Parathyroid adenoma (tissue), 2 donors: ENCODE results near the gene ARFGAP3.

Source experiments
- H2AFZ ChIP-seq: fragments of 300-600 bp; sonication (generic); one replicate; pipeline ENCODE4 v1.7.0; 2017; ENCODE audit warnings: antibody characterized with exemption, mild to moderate bottlenecking
- H3K27ac ChIP-seq: fragments of 300-600 bp; sonication (generic); one replicate; pipeline ENCODE4 v1.7.0; 2017
- H3K27me3 ChIP-seq: fragments of 300-600 bp; sonication (generic); one replicate; pipeline ENCODE4 v1.7.0; 2017; ENCODE audit warnings: low read length; ENCODE audit not compliant: control insufficient read depth, insufficient read depth
- H3K36me3 ChIP-seq: fragments of 300-600 bp; sonication (generic); one replicate; pipeline ENCODE4 v1.7.0; 2017; ENCODE audit warnings: low read length; ENCODE audit not compliant: control insufficient read depth, insufficient read depth
- H3K4me1 ChIP-seq: fragments of 300-600 bp; sonication (generic); one replicate; pipeline ENCODE4 v1.7.0; 2017; ENCODE audit warnings: control low read depth
- H3K4me2 ChIP-seq: fragments of 300-600 bp; sonication (generic); one replicate; pipeline ENCODE4 v1.7.0; 2017; ENCODE audit warnings: low read length
- H3K4me3 ChIP-seq: fragments of 300-600 bp; sonication (generic); one replicate; pipeline ENCODE4 v1.7.0; 2017; ENCODE audit warnings: low read depth, low read length
- H3K79me2 ChIP-seq: fragments of 300-600 bp; sonication (generic); one replicate; pipeline ENCODE4 v1.7.0; 2017; ENCODE audit warnings: control low read depth
- H3K9ac ChIP-seq: fragments of 300-600 bp; sonication (generic); one replicate; pipeline ENCODE4 v1.7.0; 2017; ENCODE audit warnings: mild to moderate bottlenecking
- H3K9me3 ChIP-seq: fragments of 300-600 bp; sonication (generic); one replicate; pipeline ENCODE4 v1.7.0; 2017; ENCODE audit warnings: low read length; ENCODE audit not compliant: control insufficient read depth
- CTCF ChIP-seq: fragments of 300-600 bp; sonication (generic); IDR thresholded peaks from one replicate; pipeline ENCODE4 v1.7.0; 2017; ENCODE audit warnings: antibody characterized with exemption, mild to moderate bottlenecking
- donor health status: primary hyperparathyroidism.

Gene ARFGAP3

GRCh38 chr22:42856179-42856864, 751 bp downstream of the ARFGAP3 start:
- Histone ChIP-seq H3K4me1 (no peaks in the 10 kb centered on the region), H3K79me2 (peaks cover 13% of the 10 kb centered on the region), H3K4me3 (peak overlapping the region; percentile 79), H3K9ac (peak overlapping the region; percentile 37), H3K9me3 (no peaks in the 10 kb centered on the region), H3K4me2 (peak overlapping the region; percentile 97), H3K27me3 (no peaks in the 10 kb centered on the region), H3K27ac (peak overlapping the region; percentile 74), H2AFZ (peak overlapping the region; percentile 77), H3K36me3 (no peaks in the 10 kb centered on the region)
- no peak for TF ChIP-seq CTCF

GRCh38 chr22:42855721-42856120, 1.4 kb downstream of the ARFGAP3 start:
- Histone ChIP-seq H3K9ac (no peak overlapping the region), H3K4me2 (peak overlapping the region; percentile 97), H3K79me2 (peaks cover 17% of the 10 kb centered on the region), H3K36me3 (no peaks in the 10 kb centered on the region), H3K9me3 (no peaks in the 10 kb centered on the region), H2AFZ (no peak overlapping the region), H3K4me1 (no peaks in the 10 kb centered on the region), H3K27me3 (no peaks in the 10 kb centered on the region), H3K27ac (peak overlapping the region; percentile 74), H3K4me3 (peak overlapping the region; percentile 79)
- no peak for TF ChIP-seq CTCF

- Histone ChIP-seq H3K9ac (no peak overlapping the region), H3K27ac (no peak overlapping the region)
These were observed 1.9 kb downstream of the ARFGAP3 start for GRCh38 chr22:42855211-42855610.

GRCh38 chr22:42848941-42849550, 8.0 kb downstream of the ARFGAP3 start:
- TF ChIP-seq CTCF, result no peak
- Histone ChIP-seq H3K9me3 (no peaks in the 10 kb centered on the region), H3K4me1 (no peaks in the 10 kb centered on the region), H3K36me3 (no peaks in the 10 kb centered on the region), H3K79me2 (peaks cover 17% of the 10 kb centered on the region), H3K27ac (no peak overlapping the region), H2AFZ (no peak overlapping the region), H3K4me2 (no peak overlapping the region), H3K27me3 (no peaks in the 10 kb centered on the region), H3K4me3 (no peak overlapping the region), H3K9ac (no peak overlapping the region)

More at GRCh38 chr22:42855211-42855610, 1.9 kb downstream of the ARFGAP3 start:
- no peaks in the 10 kb centered on the region for H3K4me1 ChIP-seq
- H3K4me3 ChIP-seq, result no peak overlapping the region
- H2AFZ ChIP-seq, result no peak overlapping the region
- H3K4me2 ChIP-seq, result no peak overlapping the region
- H3K9me3 ChIP-seq, result no peaks in the 10 kb centered on the region
- peaks cover 17% of the 10 kb centered on the region for H3K79me2 ChIP-seq
- no peak for TF ChIP-seq CTCF
- no peaks in the 10 kb centered on the region for H3K27me3 ChIP-seq
- H3K36me3 ChIP-seq, result no peaks in the 10 kb centered on the region
